ENCODE results near the gene BTBD9.
"Not testable (repeated sequence)": the region's sequence is repeated elsewhere in the genome, so short reads cannot be mapped to it uniquely, and the experiment has no call there.

BTBD9 gene

DNA sequence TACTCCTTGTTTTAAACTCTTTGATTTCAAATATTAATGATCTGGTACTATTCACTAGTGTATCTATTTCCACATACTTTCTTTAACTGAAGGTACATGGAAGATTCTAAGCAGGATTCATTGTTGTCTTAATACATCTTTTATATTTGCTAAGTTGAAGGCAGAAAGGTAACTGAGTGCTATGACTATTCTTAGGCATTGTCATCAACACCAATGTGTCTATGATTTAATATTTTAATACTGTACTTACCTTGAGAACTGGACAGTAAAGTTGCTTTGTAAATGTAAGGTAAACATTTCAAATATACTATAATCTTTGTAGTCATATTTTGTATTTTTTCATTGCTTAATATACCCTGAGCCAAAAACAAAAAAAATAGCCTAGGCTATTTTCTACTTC is 8.9 kb upstream of the BTBD9 start:
- no peak for DNase-seq

DNA sequence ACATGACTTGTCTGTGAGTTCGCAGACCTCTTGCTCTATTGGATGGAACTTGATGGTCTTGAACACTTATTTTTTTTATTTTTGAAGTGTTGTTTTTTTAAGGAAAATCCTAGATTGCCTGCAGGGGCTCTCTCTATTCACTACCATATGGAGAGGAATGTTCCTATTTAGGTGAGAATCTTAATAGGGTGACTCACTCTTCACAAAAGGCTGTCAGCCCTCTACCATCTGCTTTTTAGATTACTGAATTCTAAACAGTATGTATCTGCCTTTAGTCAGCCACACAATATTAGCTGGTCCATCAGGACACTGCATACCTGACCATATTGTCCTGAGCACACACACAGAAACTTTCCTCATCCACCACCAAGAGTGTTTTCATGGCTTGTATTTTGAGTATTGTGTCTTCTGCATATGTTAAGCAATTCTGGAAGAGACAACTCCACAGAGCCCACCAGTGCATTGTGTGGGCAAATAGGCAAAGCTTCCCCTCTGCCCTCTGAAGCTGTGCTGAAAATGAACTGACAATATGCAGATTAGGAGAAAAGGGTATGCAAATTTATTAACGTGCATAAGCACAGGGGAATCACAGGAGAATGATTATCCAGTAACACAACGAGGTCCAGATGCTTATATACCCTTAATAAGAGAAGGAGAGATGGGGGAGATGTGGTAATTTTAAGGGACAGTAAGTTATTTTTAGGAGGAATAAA is 6.6 kb upstream of the BTBD9 start:
- DNase-seq, result no peak

DNA sequence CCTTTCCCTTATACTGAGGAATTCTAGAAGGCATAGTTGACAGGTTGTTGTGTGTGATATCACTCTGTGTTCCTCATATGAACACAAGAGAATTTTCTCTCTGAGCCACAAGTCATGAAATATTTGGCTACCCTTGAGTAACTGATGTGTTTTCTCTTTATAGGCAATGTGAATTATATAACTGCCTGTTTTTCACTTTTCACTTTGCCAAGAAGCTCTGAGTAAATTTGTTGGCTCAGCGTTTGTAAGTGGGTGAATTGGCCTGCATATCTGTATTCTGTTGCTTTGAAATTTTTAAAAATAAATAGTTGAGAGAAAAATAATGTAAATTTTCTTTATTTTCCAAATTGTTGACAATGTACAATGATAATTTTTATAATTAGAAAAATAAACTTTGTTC is 5.2 kb upstream of the BTBD9 start:
- no peak for DNase-seq

DNA sequence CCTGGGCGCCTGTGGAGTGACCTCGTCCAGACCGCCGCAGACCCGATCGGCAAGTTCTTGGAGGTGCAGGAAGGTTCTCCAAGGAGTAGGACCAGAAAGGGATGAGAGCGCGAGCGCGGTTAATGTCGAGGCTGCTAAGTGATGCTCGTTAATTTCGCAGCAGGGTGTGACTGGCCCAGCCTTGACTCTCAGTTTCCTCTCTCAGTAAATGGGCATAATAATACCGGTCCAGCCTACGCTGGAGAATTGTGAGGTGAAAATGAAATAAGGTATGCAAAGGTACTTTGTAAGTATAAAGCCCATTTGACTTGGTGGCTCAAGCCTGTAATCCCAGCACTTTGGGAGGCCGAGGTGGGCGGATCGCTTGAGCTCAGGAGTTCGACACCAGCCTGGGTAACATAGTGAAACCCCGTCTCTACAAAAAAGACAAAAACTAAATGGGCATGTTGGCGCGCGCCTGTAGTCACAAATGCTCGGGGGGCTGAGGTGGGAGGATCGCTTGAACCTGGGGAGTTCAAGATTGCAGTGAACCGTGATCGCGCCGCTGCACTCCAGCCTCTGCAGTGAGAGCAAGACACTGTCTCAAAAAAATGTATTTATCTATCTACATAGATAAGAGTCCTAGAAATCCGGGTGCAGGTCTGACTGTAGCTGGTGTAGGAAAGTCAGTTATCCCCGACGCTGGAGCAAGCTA is 634 bp upstream of the BTBD9 start:
- peak; percentile 26 for DNase-seq

DNA sequence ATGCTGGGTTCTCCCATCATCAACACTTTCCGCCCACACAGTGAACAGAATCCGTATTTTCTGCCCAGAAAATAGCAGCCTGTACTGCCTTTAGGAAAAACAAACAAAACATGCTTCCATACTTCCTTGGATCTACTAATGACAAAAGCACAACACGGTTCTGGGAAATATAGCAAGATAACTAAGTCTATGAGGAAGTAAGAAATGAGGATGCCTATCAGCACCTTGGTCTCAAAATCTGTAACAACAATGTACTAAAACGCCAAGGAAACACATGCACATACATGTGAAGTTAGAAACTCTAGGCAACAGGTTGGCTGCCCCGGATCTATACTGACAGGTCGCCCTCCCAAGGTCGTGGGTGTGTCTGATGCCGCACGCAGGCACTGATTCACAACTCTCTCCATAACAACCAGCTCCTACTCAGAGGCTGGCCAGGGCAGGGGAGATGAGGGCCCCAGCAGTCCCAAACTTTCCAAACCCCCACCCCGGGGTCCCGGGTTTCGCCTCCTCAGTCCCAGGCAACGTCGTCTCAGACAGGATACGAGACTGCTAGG is 710 bp downstream of the BTBD9 start:
- DNase-seq, result peak; percentile 73

DNA sequence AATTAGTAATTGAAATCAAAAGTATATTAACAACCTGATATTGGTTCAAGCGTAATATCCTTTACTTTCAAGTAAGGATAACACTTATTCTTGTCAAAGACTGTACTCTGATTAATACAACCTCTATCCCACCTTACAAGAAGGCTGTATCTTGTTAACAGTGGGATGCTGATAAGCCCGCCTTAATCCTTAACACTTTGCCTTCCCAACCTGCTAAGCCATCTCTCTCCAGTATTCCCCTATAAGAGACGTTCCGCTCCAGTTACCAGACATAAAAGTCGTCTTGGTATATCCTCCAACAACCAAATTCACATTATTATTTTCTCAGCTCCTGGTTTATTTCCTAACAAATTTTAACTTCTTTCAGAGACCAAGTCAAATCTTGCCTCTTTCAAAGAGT is 2.0 kb downstream of the BTBD9 start:
- DNase-seq, result no peak

DNA sequence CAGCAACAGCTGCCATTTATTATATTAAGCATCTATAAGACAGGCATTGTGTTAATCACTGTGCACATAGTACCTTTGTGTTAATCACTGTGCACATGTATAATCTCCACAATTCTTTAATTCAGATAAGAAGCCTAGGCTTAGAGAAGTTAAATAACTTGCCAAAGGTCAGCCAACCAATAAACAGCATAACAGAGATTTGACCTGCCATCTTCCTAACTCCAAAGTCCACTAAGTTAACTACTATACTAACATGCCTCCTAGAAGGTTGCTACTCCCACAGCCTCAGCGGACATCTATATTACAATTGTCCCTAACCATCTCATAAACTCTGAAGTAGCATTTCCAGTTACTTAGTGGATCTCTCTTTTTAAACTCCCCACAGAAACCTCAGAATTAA is 3.7 kb downstream of the BTBD9 start:
- DNase-seq, result no peak

DNA sequence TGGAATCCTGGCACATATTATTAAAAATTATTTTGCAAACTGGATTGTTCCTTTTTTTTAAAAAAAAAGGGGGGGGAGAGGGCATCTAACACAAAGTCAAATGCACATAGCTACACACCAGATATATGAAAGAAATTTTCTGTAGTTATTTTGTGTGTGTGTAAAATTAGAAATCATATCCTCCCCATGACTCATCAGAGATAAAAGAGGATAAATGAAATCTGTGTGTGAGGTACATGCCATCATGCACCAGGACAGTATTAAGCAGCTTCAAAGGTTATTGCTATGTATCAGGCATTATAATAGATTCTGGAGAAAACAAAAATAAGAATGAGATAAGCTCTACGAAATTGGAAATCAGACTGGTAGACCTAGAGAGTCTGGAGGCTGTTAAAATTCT is 5.2 kb downstream of the BTBD9 start:
- DNase-seq, result no peak

DNA sequence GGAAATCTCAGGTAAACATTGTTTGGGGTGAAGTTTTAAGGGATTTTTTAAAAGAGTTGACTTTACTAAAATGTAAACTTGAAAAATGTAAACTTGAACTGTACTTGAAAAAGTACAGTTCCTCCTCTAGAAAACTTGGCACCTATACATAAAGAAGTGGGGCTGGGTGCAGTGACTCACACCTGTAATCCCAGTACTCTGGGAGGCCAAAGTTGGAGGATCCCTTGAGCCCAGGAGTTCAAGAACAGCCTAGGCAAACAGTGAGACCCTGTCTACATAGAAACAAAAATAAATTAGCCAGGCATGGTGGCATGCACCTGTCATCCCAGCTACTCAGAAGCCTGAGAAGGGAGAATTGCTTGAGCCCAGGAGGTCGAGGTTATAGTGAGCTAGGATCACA is 7.2 kb downstream of the BTBD9 start:
- no peak for DNase-seq

DNA sequence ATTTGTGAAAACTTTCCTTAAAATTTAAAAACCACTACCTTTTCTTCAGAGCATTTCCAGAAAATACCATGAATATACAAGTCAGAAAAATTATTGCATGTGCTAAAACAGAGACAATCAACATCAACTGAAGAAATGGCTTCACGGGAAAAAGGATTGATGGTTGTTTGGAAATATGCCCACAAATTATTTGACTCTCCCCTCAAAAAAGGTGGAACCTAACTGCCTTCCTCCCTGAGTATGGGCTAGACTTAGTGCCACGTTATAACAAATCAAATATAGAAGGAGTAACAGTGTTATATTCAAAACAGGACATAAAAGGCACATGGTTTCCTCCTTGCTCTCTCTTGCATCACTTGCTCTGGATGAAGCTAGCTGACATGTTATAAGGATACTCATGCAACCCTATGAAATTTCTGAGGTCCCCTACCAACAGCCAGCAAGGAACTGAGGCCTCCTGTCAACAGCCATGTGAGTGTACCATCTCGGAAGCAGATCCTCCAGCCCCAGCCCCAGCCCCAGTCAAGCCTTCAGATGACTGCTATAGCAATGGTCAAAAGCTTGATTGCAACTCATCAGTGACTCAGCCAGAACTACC is 8.4 kb downstream of the BTBD9 start:
- DNase-seq, result no peak

DNA sequence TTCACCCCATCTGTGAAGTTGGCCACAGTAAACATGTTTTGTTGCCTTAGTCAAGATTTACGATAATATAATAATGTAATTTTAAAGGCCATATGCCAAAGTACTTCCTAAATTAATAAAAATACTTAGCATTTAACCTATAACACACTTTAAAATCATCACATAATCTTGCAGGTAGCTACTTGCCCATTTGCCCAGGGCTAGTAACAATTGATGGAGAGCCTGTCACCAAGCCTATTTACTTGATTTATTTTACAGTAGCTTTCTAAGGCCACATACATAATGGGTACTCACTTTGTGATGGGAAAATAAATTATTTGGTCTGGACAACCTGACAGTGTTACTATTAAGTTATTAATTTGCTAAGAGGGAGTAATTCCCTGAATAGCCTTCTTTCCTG is 14.5 kb downstream of the BTBD9 start:
- no peak for DNase-seq

DNA sequence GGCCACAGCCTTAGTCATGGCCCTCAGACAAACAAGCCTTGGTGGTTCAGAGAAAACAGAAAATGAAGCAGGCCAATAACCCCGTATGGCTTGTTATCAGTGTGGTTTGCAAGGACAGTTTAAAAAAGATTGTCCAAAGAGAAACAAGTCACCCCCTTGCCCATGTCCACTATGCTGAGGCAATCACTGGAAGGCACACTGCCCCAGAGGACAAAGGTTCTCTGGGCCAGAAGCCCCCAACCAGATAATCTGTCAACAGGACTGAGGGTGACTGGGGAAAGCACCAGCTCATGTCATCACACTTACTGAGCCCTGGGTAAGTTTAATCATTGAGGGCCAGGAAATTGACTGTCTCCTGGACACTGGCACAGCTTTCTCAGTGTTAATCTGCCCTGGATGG is 20.4 kb downstream of the BTBD9 start:
- not testable (repeated sequence) for DNase-seq

DNA sequence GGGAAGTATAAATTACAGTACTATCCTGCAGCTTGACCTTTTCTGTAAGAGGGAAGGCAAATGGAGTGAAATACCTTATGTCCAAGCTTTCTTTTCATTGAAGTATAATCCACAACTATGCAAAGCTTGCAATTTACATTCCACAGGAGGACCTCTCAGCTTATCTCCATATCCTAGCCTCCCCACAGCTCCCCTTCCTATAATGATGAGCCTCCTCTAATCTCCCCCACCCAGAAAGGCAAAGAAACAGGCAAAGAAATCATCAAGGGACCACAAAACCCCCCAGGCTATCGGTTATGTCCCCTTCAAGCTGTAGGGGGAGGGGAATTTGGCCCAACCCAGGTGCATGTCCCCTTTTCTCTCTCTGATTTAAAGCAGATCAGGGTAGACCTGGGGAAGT is 21.4 kb downstream of the BTBD9 start:
- DNase-seq, result not testable (repeated sequence)

DNA sequence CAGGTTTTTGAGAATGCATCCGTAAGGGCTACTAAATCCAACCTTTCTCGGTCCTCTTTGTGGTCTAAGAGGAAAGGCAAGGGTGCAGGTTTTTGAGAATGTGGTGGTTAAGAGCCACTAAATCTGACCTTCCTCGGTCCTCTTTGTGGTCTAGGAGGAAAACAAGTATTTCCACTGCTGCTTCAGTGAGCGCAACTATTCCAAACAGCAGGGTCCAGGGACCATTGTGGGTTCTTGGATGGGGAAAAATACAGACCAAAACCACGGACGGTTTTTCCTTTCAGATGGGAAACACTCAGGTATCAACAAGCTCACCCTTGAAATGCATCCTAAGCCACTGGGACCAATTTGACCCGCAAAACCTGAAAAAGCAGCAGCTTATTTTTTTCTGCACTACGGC is 21.9 kb downstream of the BTBD9 start:
- no peak for DNase-seq

DNA sequence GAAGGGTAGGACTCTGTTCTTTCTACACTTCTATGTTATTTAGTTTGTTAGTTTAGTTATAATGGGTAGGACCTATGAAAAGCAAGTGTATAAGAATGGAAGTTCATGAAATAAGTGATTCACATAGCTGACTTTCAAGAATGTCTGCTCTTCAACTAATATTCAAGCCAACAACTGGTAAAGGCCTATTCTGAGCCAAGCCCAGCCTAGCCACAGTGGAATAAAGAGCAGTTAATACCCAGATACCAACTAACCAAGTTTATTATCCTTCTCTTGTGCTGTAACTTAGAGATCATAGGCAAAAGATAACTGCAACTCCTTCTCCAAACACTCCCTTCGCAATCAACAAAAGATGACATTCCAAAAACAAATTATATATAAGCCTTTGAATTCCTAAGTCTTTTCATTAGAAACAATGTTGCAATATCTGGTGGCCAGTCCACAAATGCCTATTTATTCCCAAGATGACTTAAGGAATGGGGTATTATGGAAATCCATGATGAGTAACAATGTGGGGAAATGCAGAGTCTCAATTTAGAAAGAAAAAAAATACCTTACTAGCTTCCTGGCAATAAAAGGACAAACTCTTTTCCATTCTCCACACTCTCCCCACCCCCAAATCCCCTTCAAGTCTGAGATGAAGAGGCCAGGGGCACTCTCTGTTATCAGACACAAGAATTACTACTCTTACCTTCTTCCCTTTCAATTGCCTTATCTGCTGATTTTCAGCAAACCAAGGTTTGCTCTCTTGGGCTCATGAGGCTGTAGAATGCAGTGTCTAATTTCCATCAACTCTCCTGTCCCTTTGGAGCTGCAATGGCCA is 27.4 kb downstream of the BTBD9 start:
- no peak for DNase-seq

DNA sequence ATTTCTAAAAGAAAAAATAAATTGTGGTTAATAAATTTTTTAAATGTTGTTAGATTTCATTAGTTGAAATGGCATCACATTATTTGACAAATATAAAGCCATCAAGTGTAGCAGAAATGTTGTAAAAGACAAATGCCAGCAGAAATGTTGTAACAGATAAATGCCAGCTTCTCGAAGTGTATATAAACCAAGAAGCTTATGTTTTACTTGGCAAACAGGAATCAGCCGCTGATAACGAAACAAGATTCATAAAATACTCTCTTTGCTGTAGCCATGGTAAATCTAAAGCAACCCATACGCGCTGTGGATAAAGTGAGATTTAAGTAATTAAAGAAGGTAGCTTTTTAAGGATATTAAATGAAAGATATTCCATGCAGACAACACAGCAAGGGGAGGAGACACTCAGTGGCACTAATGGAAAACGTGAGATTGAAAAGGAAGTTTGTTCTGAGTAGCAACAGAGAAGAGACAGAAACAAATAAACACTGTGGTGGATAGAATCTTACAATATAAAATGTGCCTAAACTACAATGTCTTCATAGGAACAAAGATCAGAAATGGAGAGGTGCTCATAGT is 29.6 kb downstream of the BTBD9 start:
- no peak for DNase-seq

DNA sequence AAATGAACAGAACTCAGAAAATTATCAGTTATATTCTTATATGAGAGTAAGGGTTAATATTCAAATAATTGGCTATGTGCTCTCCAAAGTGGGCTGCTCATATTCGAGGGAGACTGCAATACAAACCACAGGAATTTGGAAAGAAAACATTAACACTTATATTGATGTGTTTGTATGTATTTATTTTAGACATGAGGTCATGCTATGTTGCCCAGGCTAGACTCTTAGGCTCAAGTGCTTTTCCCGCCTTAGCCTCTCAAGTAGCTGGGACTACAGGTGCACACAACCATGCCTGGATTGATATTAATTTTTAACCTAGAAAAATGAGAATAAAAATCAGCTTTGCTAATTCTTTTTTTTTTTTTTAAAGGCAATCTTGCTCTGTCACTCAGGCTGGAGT is 35.0 kb downstream of the BTBD9 start:
- no peak for DNase-seq

DNA sequence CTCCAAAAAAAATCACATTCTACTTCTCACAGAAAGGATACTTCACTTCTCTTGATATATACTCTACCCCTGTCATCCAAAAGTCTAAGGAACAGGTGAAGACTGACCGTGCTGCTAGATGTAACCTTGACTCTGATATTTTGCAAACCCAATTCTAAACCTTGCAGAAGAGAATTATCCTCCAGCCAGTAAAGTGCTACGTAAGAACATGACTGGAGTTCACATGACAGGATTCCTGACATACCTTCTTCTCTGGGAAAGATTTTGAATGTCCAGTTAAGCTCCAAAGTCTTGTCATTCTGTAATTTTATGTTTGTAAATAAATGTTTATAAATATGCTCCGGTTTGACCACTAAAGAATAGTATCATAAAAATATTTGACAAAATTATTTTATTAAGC is 35.8 kb downstream of the BTBD9 start:
- DNase-seq, result no peak

DNA sequence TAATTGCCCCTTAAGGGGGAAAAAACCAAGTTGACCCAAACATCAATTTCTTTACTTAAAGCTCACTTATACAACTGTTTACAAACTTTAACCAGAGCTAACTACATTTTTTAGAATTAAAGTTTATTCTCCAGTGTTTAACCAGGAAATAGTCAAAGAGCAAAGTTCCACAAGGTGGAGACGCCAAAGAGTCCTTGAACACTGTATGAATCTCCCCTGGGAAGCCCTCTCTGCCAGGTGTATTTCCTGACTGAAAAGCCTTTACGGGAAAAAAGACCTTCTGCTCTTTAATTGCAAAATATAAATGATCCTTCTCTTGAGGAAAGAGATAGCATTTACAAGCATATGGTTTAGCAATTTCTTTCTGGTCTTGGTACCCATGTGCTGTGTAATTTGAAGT is 36.2 kb downstream of the BTBD9 start:
- DNase-seq, result no peak

DNA sequence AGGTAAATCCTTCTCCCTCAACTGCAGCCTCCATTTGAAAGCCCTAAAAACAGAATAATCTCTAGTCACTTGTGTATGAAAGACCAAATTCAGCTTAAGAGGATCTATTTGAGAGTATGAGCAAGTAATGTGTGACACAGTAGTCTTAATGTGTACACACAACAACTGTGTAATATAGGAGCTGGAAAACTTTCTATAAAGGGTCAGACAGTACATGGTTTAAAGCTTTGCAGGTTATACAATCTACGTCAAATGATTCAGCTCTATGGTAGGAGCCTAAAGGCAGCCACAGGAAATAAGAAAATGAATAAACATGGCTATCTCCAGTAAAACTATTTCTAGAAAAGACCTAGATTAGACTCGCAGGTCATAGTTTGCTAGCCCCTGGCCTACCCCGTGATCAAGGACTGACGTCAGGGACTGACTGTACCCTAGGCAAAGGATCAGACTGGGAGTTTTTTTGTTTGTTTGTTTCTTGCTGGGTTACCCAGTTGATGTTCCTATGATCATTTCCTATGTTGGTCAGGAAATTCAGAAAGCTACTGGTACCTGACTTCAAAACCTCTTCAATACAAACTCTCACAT is 39.7 kb downstream of the BTBD9 start:
- DNase-seq, result no peak

DNA sequence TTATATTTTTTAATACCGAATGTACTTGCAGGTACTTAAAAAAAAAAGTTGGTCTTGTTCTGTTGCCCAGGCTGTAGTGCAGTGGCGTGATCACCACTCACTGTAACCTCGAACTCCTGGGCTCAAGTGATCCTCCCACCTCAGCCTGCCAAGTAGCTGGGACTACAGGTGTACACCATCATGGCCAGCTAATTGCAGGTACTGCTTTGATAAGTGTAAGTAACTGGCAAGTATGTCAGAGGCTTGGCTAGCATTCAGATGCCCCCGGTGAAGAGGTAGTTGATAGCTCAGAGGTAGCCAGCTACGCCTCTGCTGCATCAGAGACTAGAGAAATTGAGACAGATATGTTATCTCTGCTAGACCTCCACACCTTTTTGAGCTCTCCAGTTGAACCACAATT is 40.5 kb downstream of the BTBD9 start:
- no peak for DNase-seq

DNA sequence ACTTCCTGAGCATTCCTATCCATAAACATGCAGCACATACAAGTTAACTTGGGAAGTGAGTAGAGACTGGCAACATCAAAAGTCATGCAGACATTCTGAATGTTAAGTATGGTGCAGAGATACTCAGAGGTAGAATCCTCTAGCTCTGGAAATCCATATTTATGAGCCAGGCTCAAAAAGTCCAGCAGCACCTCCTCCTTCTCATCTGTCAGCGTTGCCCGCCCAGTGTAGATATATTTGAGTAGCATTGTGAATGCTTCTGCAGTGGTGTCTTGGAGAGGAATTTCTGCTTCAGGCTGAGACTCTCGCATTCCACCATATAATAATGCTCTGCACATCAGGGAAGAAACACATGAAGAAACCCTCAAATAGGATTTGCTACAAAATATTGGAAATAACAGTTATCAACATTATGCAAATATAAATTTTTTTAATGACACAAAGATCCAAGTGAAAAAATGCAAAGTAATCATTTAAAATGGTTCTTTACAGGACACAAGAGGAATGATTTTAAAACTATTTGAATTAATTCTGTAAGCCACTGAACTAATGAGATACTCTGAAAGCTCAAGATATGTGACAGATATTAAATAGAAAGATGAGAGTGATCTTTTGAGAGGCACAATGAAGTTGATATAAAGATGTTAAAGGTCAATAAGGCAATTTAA is 45.6 kb downstream of the BTBD9 start:
- no peak for DNase-seq
